Endothelial cell of umbilical vein (primary cell): ENCODE data around the gene TSNAX. TPM values are rescaled to one million over a fixed set of nuclear protein-coding genes. Genes with fewer than 3 reads are reported as not detected.

ENCODE experiments used
- BruUV-seq: library from RNA; stranded (reverse); fragments of 400-500 nt; replicated peaks from 2 replicates; lab custom pipeline; 2021; lab: Mats Ljungman, UMichigan
- CTCF ChIA-PET: fragments of 300-600, 350-600 bp; sonication (Branson Sonifier 250); formaldehyde crosslinking; loops from one replicate; lab custom pipeline; 2021; ENCODE audit warnings: antibody characterized with exemption, inconsistent platforms; lab: Charles Lee
- POLR2A ChIA-PET: fragments of 300-600, 350-600 bp; sonication (Branson Sonifier 250); formaldehyde crosslinking; loops from one replicate; lab custom pipeline; 2021; ENCODE audit warnings: antibody characterized with exemption, inconsistent platforms; lab: Charles Lee
- DNase-seq: peaks from one replicate; pipeline ENCODE4 v3.0.0-alpha.2; 2011; ENCODE audit warnings: low read depth, low spot score
- FAIRE-seq: peaks from 2 replicates; lab custom pipeline; 2011; peaks lifted over from hg19 to GRCh38; lab: Jason Lieb, UNC
- H2AFZ ChIP-seq: 2 replicates; pipeline ENCODE4 v1.6.0; 2012; ENCODE audit warnings: low read depth, low read length, control low read depth, inconsistent platforms
- H3K27ac ChIP-seq: 2 replicates; pipeline ENCODE4 v1.5.1; 2011; ENCODE audit warnings: low read depth, mild to moderate bottlenecking, control low read depth, low read length, moderate library complexity; ENCODE audit not compliant: insufficient read depth
- H3K27me3 ChIP-seq, 2 experiments: 2 replicates each; pipeline versions ENCODE4 v1.6.0 to v1.6.1; 2011; ENCODE audit warnings: low read length in 2 of 2, mixed read lengths in 1 of 2; ENCODE audit not compliant: control insufficient read depth in 2 of 2, insufficient read depth in 2 of 2
- H3K36me3 ChIP-seq, 2 experiments: 2 replicates in 1 of 2; 3 replicates in 1 of 2; pipeline ENCODE4 v1.5.1; 2011; ENCODE audit warnings: low read length in 2 of 2, mild to moderate bottlenecking in 1 of 2, moderate library complexity in 1 of 2; ENCODE audit not compliant: control insufficient read depth in 2 of 2, insufficient read depth in 2 of 2; ENCODE audit errors: extremely low read depth in 1 of 2
- H3K4me1 ChIP-seq: 3 replicates; pipeline ENCODE4 v1.5.1; 2011; ENCODE audit warnings: mild to moderate bottlenecking, low read length; ENCODE audit not compliant: control insufficient read depth, insufficient read depth; ENCODE audit errors: extremely low read depth
- H3K4me2 ChIP-seq: 2 replicates; pipeline ENCODE4 v1.6.1; 2011; ENCODE audit warnings: low read length, control low read depth, mixed read lengths; ENCODE audit not compliant: insufficient read depth
- H3K4me3 ChIP-seq, 3 experiments: fragments of 200-600 bp in 1 of 3; sonication (generic), shearing (Covaris generic) in 1 of 3; replicated peaks in 1 of 3; 2 replicates each; pipeline ENCODE4 v1.5.1; 2011 to 2016; ENCODE audit warnings: control low read depth in 3 of 3, low read length in 3 of 3, mild to moderate bottlenecking in 2 of 3, inconsistent platforms in 1 of 3, low read depth in 1 of 3, moderate library complexity in 1 of 3; ENCODE audit not compliant: insufficient read depth in 1 of 3
- H3K79me2 ChIP-seq: 2 replicates; pipeline ENCODE4 v1.6.0; 2012; ENCODE audit warnings: low read length, inconsistent platforms; ENCODE audit not compliant: control insufficient read depth, insufficient read depth
- H3K9ac ChIP-seq: replicated peaks from 2 replicates; pipeline ENCODE3; 2011; ENCODE audit warnings: low read length, control low read depth; ENCODE audit not compliant: insufficient read depth; ENCODE audit errors: extremely low read depth
- H3K9me1 ChIP-seq: replicated peaks from 3 replicates; pipeline ENCODE4 v1.6.0; 2011; ENCODE audit warnings: mild to moderate bottlenecking, low read length; ENCODE audit not compliant: control insufficient read depth, insufficient read depth; ENCODE audit errors: extremely low read depth
- H3K9me3 ChIP-seq: replicated peaks from 2 replicates; pipeline ENCODE4 v1.5.1; 2012; ENCODE audit warnings: low read length, inconsistent platforms; ENCODE audit not compliant: control insufficient read depth, insufficient read depth
- H4K20me1 ChIP-seq: replicated peaks from 2 replicates; pipeline ENCODE3; 2011; ENCODE audit warnings: mild to moderate bottlenecking, low read length; ENCODE audit not compliant: control insufficient read depth, insufficient read depth; ENCODE audit errors: extremely low read depth
- CTCF ChIP-seq, 2 donors: IDR thresholded peaks; 1 replicate in 1 of 2; 2 replicates in 1 of 2; pipeline ENCODE4 v1.5.1; 2011; ENCODE audit warnings: low read length in 2 of 2, mild to moderate bottlenecking in 2 of 2, moderate library complexity in 2 of 2, control low read depth in 1 of 2, inconsistent platforms in 1 of 2, low read depth in 1 of 2; ENCODE audit not compliant: insufficient read depth in 1 of 2; ENCODE audit errors: extremely low read depth in 1 of 2
- GATA2 ChIP-seq: IDR thresholded peaks from 2 replicates; pipeline ENCODE4 v1.7.0; 2011; ENCODE audit warnings: low read depth, mild to moderate bottlenecking, moderate library complexity, mixed read lengths, low read length; ENCODE audit not compliant: insufficient read length, insufficient read depth
- JUN ChIP-seq: IDR thresholded peaks from 2 replicates; pipeline ENCODE4 v1.6.1; 2011; ENCODE audit warnings: borderline replicate concordance, low read depth; ENCODE audit not compliant: insufficient read length, insufficient read depth
- MAX ChIP-seq: IDR thresholded peaks from 2 replicates; pipeline ENCODE4 v1.6.1; 2011; ENCODE audit not compliant: insufficient read depth, insufficient read length
- POLR2A ChIP-seq: IDR thresholded peaks from 2 replicates; pipeline ENCODE4 v1.6.1; 2012; ENCODE audit warnings: low read depth, mild to moderate bottlenecking, control low read depth, low read length
- dilution Hi-C: fragments of 300-500 bp; cut with MboI; formaldehyde crosslinking; loops from one replicate; pipeline ENCODE4 v1.15.0; 2019; ENCODE audit warnings: low sequenced_read_pairs; ENCODE audit not compliant: extremely low pct_ligation_motif_present
- intact Hi-C: fragments of 100-400 bp; cut with micrococcal nuclease; formaldehyde crosslinking; loops from one replicate; pipeline ENCODE4 v1.10.0; 2022
- polyA plus RNA-seq, 4 experiments: library from polyadenylated mRNA; depleted of rRNA in 3 of 4; stranded (reverse) in 3 of 4; unstranded in 1 of 4; fragments of >200 nt; gene quantifications; 2 replicates each; pipeline versions ENCODE4 v1.2.1 to v1.2.3, GENCODE V29; 2011 to 2012; ENCODE audit warnings: missing spikeins in 1 of 4
- total RNA-seq: library from RNA; stranded (reverse); gene quantifications from 2 replicates; pipeline ENCODE4 v1.2.3, GENCODE V29; 2021

The TSNAX gene
- total and polyA plus RNA-seq, 2 donors (not counting 3 experiments of a cell fraction or from before 2014, with no cell fraction given): 6.3 to 26.3 TPM

GRCh38 chr1:231602673-231602984, 74.2 kb downstream of the TSNAX start:
- CTCF ChIA-PET: interaction anchor here (0.8 to 1.8 kb wide), 7 partner anchors 18 to 549 kb away, joined by 3 to 12 read pairs (median 5); partner anchors contain the start of genes EXOC8 and SPRTN
- peaks cover 8% of the 10 kb centered on the region for H3K4me1 ChIP-seq

More at GRCh38 chr1:231602673-231602984, 74.2 kb downstream of the TSNAX start:
- Histone ChIP-seq H3K9me3 (no peaks in the 10 kb centered on the region), H3K36me3 (no peaks in the 10 kb centered on the region), H3K4me2 (peak overlapping the region; percentile 7), H3K9me1 (no peaks in the 10 kb centered on the region), H3K27ac (no peak overlapping the region), H3K27me3 (peaks cover 2 to 4% of the 10 kb centered on the region in 2 experiments), H4K20me1 (no peaks in the 10 kb centered on the region), H3K79me2 (no peaks in the 10 kb centered on the region), H2AFZ (no peak overlapping the region), H3K9ac (no peak overlapping the region), H3K4me3 (no peak overlapping the region)
- TF ChIP-seq POLR2A: no peak
- TF ChIP-seq JUN: no peak
- TF ChIP-seq GATA2: no peak
- TF ChIP-seq CTCF (IDR thresholded peaks at IDR 0.05; ENCODE audit: extremely low read depth in 1 of 2, insufficient read depth in 1 of 2, low read depth in 1 of 2, low read length in 2 of 2): no peak
- no peak for TF ChIP-seq MAX
- dilution Hi-C loops (no loop called here), intact Hi-C loops (loop anchor here (2.0 to 10.0 kb wide), 5 partner anchors 205 to 1350 kb away; partner anchors contain the start of genes ARV1, GNPAT, NTPCR and TTC13)
- no peak for FAIRE-seq
- BruUV-seq: no TSS peak
- no peak for DNase-seq
- POLR2A ChIA-PET: no interaction called here
